ENCODE measurements around the gene IL1RAPL2. TPM values are rescaled to one million over a fixed set of nuclear protein-coding genes. Genes with fewer than 3 reads are reported as not detected.

IL1RAPL2 gene
- total and polyA plus RNA-seq, 10 of the 15 experiments (the other 5 are each of a cell fraction or from before 2014, with no cell fraction given), result 0.19 TPM; not detected in 9

- TF ChIP-seq ZBTB4 (CRISPR knock-in tag; IDR thresholded peaks at IDR 0.05), result no peak
- no peak for TF ChIP-seq SMAD1 (IDR thresholded peaks at IDR 0.05; ENCODE audit: low read depth, partially characterized antibody)
- no peak for TF ChIP-seq JUNB (IDR thresholded peaks at IDR 0.05)
- TF ChIP-seq ZNF217 (IDR thresholded peaks at IDR 0.05), result no peak
- no peak for TF ChIP-seq TCF12 (IDR thresholded peaks at IDR 0.05; ENCODE audit: low read depth, low read length)
- TF ChIP-seq PRDM15 (CRISPR knock-in tag; IDR thresholded peaks at IDR 0.05), result no peak
- no peak for TF ChIP-seq MYC (IDR thresholded peaks at IDR 0.05; ENCODE audit: insufficient read depth, insufficient read length, insufficient replicate concordance, low read length, severe bottlenecking)
- TF ChIP-seq TCF7 (IDR thresholded peaks at IDR 0.05; ENCODE audit: borderline replicate concordance), result no peak
- no peak for TF ChIP-seq PBX3 (IDR thresholded peaks at IDR 0.05; ENCODE audit: insufficient replicate concordance, low read depth, low read length)
- no peak for TF ChIP-seq SIN3A (IDR thresholded peaks at IDR 0.05; ENCODE audit: low read depth, low read length)
- no peak for TF ChIP-seq ZBED1 (IDR thresholded peaks at IDR 0.05; ENCODE audit: borderline replicate concordance)
Observed at GRCh38 chrX:104968241-104968640, 402.2 kb downstream of the IL1RAPL2 start (continued).
